B cell (primary cell): Measurements from ENCODE around the gene CRNKL1. TPM values are rescaled to one million over a fixed set of nuclear protein-coding genes. Genes with fewer than 3 reads are reported as not detected.

ENCODE experiments used
- ATAC-seq: fragments of 200-7000 bp; cut with Tn5 transposase; one replicate; pipeline ENCODE4 v1.10.0; 2021; ENCODE audit warnings: low read depth, mild to moderate bottlenecking, moderate number of reproducible peaks, moderate library complexity
- CTCF ChIA-PET: fragments of 350-600 bp; sonication (Branson Sonifier 250); formaldehyde crosslinking; loops from one replicate; lab custom pipeline; 2021; ENCODE audit warnings: antibody characterized with exemption, inconsistent platforms; lab: Charles Lee
- POLR2A ChIA-PET: fragments of 350-600 bp; sonication (Branson Sonifier 250); formaldehyde crosslinking; loops from one replicate; lab custom pipeline; 2021; ENCODE audit warnings: antibody characterized with exemption; lab: Charles Lee
- DNase-seq: peaks from one replicate; pipeline ENCODE4 v3.0.0; 2013
- H2AFZ ChIP-seq: 2 replicates; pipeline ENCODE4 v1.6.1; 2012; ENCODE audit warnings: mild to moderate bottlenecking, low read depth, low read length; ENCODE audit not compliant: insufficient read depth, poor library complexity, severe bottlenecking
- H3K27ac ChIP-seq, 2 donors: 1 replicate in 1 of 2; 2 replicates in 1 of 2; pipeline ENCODE4 v1.5.1; 2012 to 2013; ENCODE audit warnings: low read length in 2 of 2, mild to moderate bottlenecking in 2 of 2, moderate library complexity in 1 of 2
- H3K27me3 ChIP-seq, 4 experiments: fragments of 200-600 bp in 1 of 4; sonication (generic) in 1 of 4; replicated peaks in 1 of 4; 1 replicate in 2 of 4; 2 replicates in 2 of 4; pipeline versions ENCODE4 v1.6.1 to v1.7.0; 2013 to 2016; ENCODE audit warnings: low read length in 3 of 4, mild to moderate bottlenecking in 2 of 4, mixed read lengths in 1 of 4, moderate library complexity in 1 of 4; ENCODE audit not compliant: insufficient read depth in 4 of 4, control insufficient read depth in 3 of 4; ENCODE audit errors: control extremely low read depth in 1 of 4
- H3K36me3 ChIP-seq, 2 experiments: replicated peaks in 1 of 2; 1 replicate in 1 of 2; 2 replicates in 1 of 2; pipeline versions ENCODE4 v1.6.1 to v1.7.1; 2013; ENCODE audit warnings: low read length in 1 of 2; ENCODE audit not compliant: insufficient read depth in 2 of 2, control insufficient read depth in 1 of 2; ENCODE audit errors: control extremely low read depth in 1 of 2, extremely low read depth in 1 of 2
- H3K4me1 ChIP-seq, 2 donors: fragments of 200-600 bp in 1 of 2; sonication (generic) in 1 of 2; 1 replicate in 1 of 2; 2 replicates in 1 of 2; pipeline versions ENCODE4 v1.5.1 to v1.6.1; 2013 to 2017; ENCODE audit warnings: low read length in 2 of 2; ENCODE audit not compliant: control insufficient read depth in 2 of 2, insufficient read depth in 2 of 2
- H3K4me2 ChIP-seq: replicated peaks from 2 replicates; pipeline ENCODE3; 2012; ENCODE audit warnings: mild to moderate bottlenecking, low read depth, low read length; ENCODE audit not compliant: poor library complexity, severe bottlenecking
- H3K4me3 ChIP-seq, 5 experiments: fragments of 200-600 bp in 1 of 5; sonication (generic) in 1 of 5; 1 replicate in 3 of 5; 2 replicates in 2 of 5; pipeline versions ENCODE4 v1.5.1 to v1.7.0; 2011 to 2016; ENCODE audit warnings: low read length in 4 of 5, mild to moderate bottlenecking in 4 of 5, low read depth in 2 of 5, control low read depth in 1 of 5, moderate library complexity in 1 of 5; ENCODE audit not compliant: insufficient read depth in 1 of 5; ENCODE audit errors: control extremely low read depth in 1 of 5, extremely low read depth in 1 of 5
- H3K79me2 ChIP-seq: fragments of 200-600 bp; sonication (generic); one replicate; pipeline ENCODE4 v1.6.0; 2016; ENCODE audit warnings: low read length; ENCODE audit not compliant: control insufficient read depth, insufficient read depth
- H3K9ac ChIP-seq: fragments of 200-600 bp; sonication (generic); 2 replicates; pipeline ENCODE4 v1.6.1; 2017; ENCODE audit warnings: mild to moderate bottlenecking, low read length, moderate library complexity
- H3K9me3 ChIP-seq, 3 donors: one replicate each; pipeline versions ENCODE4 v1.6.1 to v1.7.1; 2013; ENCODE audit warnings: low read length in 2 of 3; ENCODE audit not compliant: control insufficient read depth in 2 of 3, insufficient read depth in 1 of 3; ENCODE audit errors: control extremely low read depth in 1 of 3
- H4K20me1 ChIP-seq: 2 replicates; pipeline ENCODE4 v1.6.0; 2012; ENCODE audit warnings: mild to moderate bottlenecking, low read length; ENCODE audit not compliant: insufficient read depth, control insufficient read depth, poor library complexity, severe bottlenecking
- H3K27ac Mint-ChIP-seq: one replicate; pipeline ENCODE4 v1.8.0; 2021; ENCODE audit warnings: mixed read lengths
- H3K27me3 Mint-ChIP-seq: one replicate; pipeline ENCODE4 v1.8.0; 2021; ENCODE audit warnings: mixed read lengths
- H3K4me1 Mint-ChIP-seq: one replicate; pipeline ENCODE4 v1.8.0; 2021; ENCODE audit warnings: mixed read lengths
- H3K4me3 Mint-ChIP-seq: one replicate; pipeline ENCODE4 v1.8.0; 2021; ENCODE audit warnings: mixed read lengths
- H3K9me3 Mint-ChIP-seq: one replicate; pipeline ENCODE4 v1.8.0; 2022; ENCODE audit warnings: mixed read lengths; ENCODE audit not compliant: insufficient read depth
- EZH2 ChIP-seq: IDR thresholded peaks from 2 replicates; pipeline ENCODE4 v1.6.1; 2012; ENCODE audit warnings: borderline replicate concordance, low read depth, mild to moderate bottlenecking, moderate library complexity, low read length; ENCODE audit not compliant: insufficient read depth, poor library complexity, severe bottlenecking
- WGBS: methylation state at CpG from one replicate; pipeline ENCODE4 v1.1.5; 2013; ENCODE audit warnings: missing lambda C conversion rate; ENCODE audit not compliant: insufficient coverage; 5-methylcytosine and 5-hydroxymethylcytosine counted together
- intact Hi-C: fragments of 100-400 bp; cut with micrococcal nuclease; formaldehyde crosslinking; loops from one replicate; pipeline ENCODE4 v1.10.0; 2022
- polyA plus RNA-seq: library from polyadenylated mRNA; depleted of rRNA; stranded (reverse); fragments of >200 nt; gene quantifications from 2 replicates; pipeline ENCODE4 v1.2.3, GENCODE V29; 2012
- total RNA-seq, 2 donors: library from RNA; stranded (reverse); fragments of 120-200 nt in 1 of 2; gene quantifications; 1 replicate in 1 of 2; 2 replicates in 1 of 2; pipeline versions ENCODE4 v1.2.3 to v1.2.4, GENCODE V29; 2013 to 2022
- TF ChIP-seq, protein P1 (sequence below): fragments of 200-600 bp; IDR thresholded peaks from one replicate; pipeline ENCODE4 v1.8.0; 2022; ENCODE audit warnings: antibody characterized with exemption, mild to moderate bottlenecking

CRNKL1 gene
- total and polyA plus RNA-seq, 2 donors (not counting 1 experiment from before 2014, with no cell fraction given): 3.9 to 25.5 TPM

DNA sequence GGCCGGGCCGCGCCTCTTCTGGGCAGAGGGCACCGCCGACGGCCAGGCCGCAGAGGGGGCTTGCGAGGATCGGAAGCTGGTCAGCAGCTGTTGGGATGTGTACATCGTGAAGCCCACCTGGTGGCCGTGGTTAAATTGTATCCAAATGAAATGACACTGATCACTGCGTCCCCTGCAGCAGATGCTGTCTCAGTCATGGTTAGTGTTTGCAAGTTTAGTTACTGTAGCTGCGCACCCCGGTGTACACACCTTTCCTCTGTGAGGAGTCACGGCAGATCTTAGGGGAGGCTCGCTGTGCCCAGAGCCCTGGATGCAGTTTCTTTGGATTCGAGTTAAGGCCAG, 34.5 kb downstream of the CRNKL1 start:
- Histone ChIP-seq H3K4me3 (peak overlapping the region; percentile 41 to 91 (median 83)), H3K27ac (peak overlapping the region in 1 of 2 donors; percentile 86), H3K79me2 (peaks cover 77% of the 10 kb centered on the region), H3K4me1 (peaks cover 12 to 27% of the 10 kb centered on the region in 2 donors), H4K20me1 (peaks cover 33% of the 10 kb centered on the region), H3K27me3 (no peaks in the 10 kb centered on the region), H2AFZ (peak overlapping the region; percentile 93), H3K36me3 (peaks cover 0 to 15% of the 10 kb centered on the region in 2 experiments), H3K9ac (peak overlapping the region; percentile 92), H3K9me3 (no peaks in the 10 kb centered on the region), H3K4me2 (peak overlapping the region; percentile 89)
- DNase-seq (no peak), ATAC-seq (no peak)
- CTCF ChIA-PET: interaction anchor here (1.9 to 2.1 kb wide), 2 partner anchors 19 to 33 kb away, joined by 5 read pairs; no protein-coding TSS in a partner anchor
- Mint-ChIP-seq H3K27me3 (no peaks in the 10 kb centered on the region), H3K9me3 (no peaks in the 10 kb centered on the region), H3K4me3 (peak overlapping the region; percentile 94), H3K27ac (peak overlapping the region; percentile 78), H3K4me1 (peaks cover 42% of the 10 kb centered on the region)
- intact Hi-C loops: loop anchor here (1.0 to 10.0 kb wide), 9 partner anchors 34 to 1733 kb away; partner anchors contain the start of genes CFAP61, CRNKL1, DZANK1 and KIZ
- TF ChIP-seq, protein P1, sequence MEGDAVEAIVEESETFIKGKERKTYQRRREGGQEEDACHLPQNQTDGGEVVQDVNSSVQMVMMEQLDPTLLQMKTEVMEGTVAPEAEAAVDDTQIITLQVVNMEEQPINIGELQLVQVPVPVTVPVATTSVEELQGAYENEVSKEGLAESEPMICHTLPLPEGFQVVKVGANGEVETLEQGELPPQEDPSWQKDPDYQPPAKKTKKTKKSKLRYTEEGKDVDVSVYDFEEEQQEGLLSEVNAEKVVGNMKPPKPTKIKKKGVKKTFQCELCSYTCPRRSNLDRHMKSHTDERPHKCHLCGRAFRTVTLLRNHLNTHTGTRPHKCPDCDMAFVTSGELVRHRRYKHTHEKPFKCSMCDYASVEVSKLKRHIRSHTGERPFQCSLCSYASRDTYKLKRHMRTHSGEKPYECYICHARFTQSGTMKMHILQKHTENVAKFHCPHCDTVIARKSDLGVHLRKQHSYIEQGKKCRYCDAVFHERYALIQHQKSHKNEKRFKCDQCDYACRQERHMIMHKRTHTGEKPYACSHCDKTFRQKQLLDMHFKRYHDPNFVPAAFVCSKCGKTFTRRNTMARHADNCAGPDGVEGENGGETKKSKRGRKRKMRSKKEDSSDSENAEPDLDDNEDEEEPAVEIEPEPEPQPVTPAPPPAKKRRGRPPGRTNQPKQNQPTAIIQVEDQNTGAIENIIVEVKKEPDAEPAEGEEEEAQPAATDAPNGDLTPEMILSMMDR: no peak
- no peak for TF ChIP-seq EZH2
- POLR2A ChIA-PET: interaction anchor here (1.9 kb wide), 1 partner anchor 34 kb away, joined by 12 read pairs; the partner anchor contains the start of genes CFAP61 and CRNKL1
- 6% methylated on average over 16 of the region's 17 CpGs for WGBS
